DMS 273 (cell line): ENCODE measurements around the gene PTPN4.
A peak's percentile ranks its signal among the peaks of the same experiment; 100 is the strongest.
"Not testable (repeated sequence)": the region's sequence is repeated elsewhere in the genome, so short reads cannot be mapped to it uniquely, and the experiment has no call there.

ENCODE experiments used
- DNase-seq: peaks from one replicate; lab custom pipeline; 2025; ENCODE audit not compliant: unreplicated experiment; lab: John Stamatoyannopoulos, UW

PTPN4 gene

GRCh38 chr2:119939915-119940314 is 180.2 kb downstream of the PTPN4 start:
- no peak for DNase-seq

GRCh38 chr2:119940856-119941255 is 181.1 kb downstream of the PTPN4 start:
- DNase-seq: no peak

GRCh38 chr2:119941388-119941787 is 181.7 kb downstream of the PTPN4 start:
- no peak for DNase-seq

- no peak for DNase-seq
Observed at GRCh38 chr2:119941981-119942513, 182.3 kb downstream of the PTPN4 start.

- no peak for DNase-seq
Observed at GRCh38 chr2:119943058-119943457, 183.3 kb downstream of the PTPN4 start.

- no peak for DNase-seq
Observed at GRCh38 chr2:119947535-119947934, 187.8 kb downstream of the PTPN4 start.

GRCh38 chr2:119950966-119951365 is 191.2 kb downstream of the PTPN4 start:
- DNase-seq: no peak

- no peak for DNase-seq
Observed at GRCh38 chr2:119958670-119959268, 199.0 kb downstream of the PTPN4 start.

GRCh38 chr2:119960821-119961220 is 201.1 kb downstream of the PTPN4 start:
- no peak for DNase-seq

- DNase-seq: no peak
Observed at GRCh38 chr2:119981896-119982295, 222.2 kb downstream of the PTPN4 start.

- no peak for DNase-seq
Observed at GRCh38 chr2:119982506-119982905, 222.8 kb downstream of the PTPN4 start.

GRCh38 chr2:119983108-119983507 is 223.4 kb downstream of the PTPN4 start:
- DNase-seq: no peak

- no peak for DNase-seq
Observed at GRCh38 chr2:119996148-119996547, 236.4 kb downstream of the PTPN4 start.

- not testable (repeated sequence) for DNase-seq
Observed at GRCh38 chr2:119996896-119997891, 237.5 kb downstream of the PTPN4 start.

GRCh38 chr2:120001471-120001870 is 241.7 kb downstream of the PTPN4 start:
- DNase-seq: no peak

GRCh38 chr2:120004254-120004653 is 244.5 kb downstream of the PTPN4 start:
- DNase-seq: no peak

- DNase-seq: no peak
Observed at GRCh38 chr2:120005834-120006521, 246.3 kb downstream of the PTPN4 start.

- no peak for DNase-seq
Observed at GRCh38 chr2:120007851-120008250, 248.1 kb downstream of the PTPN4 start.

GRCh38 chr2:120012363-120012762 is 252.6 kb downstream of the PTPN4 start:
- DNase-seq: no peak

- DNase-seq: peak; percentile 99
Observed at GRCh38 chr2:120012771-120013596, 253.3 kb downstream of the PTPN4 start, which contains the start of gene EPB41L5. EPB41L5 (plus strand) TSS chr2:120013077; CDS start chr2:120019085, 6,008 bp downstream.
